HUDEP-2 (cell line): Measurements from ENCODE around the gene NMRK1.
A peak's percentile ranks its signal among the peaks of the same experiment; 100 is the strongest.

Source experiments
- DNase-seq, 76 experiments: peaks; one replicate each; lab custom pipeline; 2025; ENCODE audit not compliant: unreplicated experiment in 76 of 76; lab: John Stamatoyannopoulos, UW

The NMRK1 gene

DNA sequence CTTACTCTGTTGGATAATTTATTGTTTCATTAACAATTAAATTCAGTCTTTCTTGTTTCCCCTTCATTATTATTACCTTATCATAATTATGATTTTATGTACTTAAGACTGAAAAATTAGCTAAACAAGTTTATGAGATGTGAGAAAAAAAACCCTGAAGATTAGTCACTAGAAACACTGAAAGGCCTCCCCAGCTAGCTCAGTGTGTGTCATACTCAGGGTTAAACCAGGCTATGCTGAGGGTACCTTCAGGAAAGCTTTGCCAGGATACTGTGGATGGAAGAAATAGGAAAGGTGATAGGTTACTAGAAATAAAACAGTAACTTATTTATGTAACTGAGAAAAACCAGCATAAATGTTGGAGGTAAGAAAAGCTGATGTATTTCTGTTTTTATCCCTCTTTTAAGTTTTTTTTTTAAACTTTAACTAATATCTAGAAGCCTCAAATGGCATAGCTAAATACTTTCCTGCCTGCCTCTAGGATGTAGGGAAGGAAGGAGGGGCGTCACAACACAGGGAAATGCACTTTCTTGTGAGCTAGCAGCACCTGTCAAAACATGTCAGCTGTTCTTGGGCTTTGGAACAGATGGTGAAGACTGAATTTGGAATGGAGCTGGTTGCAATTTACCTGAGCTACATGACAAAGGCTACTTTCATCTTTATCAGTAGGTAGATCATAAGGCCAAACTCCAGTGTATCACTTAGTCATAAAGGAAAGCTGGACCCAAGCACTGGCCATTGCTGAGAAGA is 24.2 kb downstream of the NMRK1 start:
- DNase-seq: no peak

DNA sequence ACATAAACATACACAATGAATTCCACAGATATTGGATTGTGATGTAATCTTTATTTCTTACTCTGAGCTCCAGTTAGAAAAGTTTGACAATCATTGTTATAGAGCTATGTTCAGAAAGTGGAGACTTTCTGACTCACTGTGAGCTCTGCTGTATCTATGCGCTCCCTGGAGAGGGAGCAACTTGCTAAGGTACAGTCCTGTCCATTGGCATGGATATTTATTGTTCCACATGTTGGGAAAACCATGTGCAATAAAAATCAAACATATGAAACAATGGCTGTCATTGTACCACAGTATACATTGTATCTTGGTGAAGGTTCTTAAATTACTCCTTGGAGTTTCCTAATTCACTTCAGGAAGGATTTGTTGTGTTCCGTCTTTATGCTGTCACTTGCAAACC is 26.8 kb downstream of the NMRK1 start:
- DNase-seq: no peak

DNA sequence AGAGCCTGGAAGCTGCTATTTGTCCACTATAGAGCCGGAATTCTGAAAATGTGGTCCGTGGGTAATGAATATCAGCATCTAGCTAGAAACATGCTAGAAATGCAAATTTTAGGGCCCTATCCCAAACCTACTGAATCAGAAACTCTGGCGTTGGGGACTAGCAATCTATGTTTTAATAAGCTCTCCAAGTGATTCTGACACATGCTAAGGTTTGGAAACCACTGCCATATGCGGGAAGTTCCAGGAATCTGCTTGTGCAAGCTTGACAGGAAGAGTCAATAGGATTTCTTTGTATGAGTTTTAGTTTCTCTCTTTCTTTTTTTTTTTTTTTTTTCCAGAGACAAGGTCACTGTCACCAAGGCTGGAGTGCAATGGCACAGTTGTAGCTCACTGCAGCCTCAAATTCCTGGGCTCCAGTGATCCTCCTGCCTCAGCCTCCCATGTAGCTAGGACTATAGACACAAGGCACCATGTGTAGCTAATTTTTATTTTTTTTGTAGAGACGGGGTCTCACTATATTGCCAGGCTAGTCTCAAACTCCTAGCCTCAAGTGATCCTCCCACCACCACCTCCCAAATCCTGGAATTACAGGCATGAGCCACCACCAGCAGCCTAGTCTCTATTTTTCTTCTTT is 33.5 kb downstream of the NMRK1 start:
- no peak for DNase-seq

DNA sequence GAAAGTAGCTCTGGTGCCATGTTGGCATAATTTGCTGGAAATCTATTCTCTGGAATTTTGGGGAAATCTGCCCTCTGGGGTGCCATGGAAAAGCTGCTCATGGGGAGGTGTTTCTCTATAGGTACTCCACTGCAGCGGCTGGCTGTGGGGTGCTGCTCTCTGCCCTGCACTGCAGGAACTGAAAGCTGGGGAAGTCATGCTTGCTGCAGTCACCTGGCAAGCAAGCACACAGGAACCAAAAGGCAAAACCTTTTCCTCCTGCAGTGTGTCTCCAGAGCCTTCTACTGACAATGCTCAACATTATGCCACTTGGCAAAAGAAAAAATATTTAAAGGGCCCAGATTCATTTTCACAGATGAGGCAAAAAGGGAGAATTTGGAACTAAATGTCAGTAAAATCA is 34.1 kb downstream of the NMRK1 start:
- DNase-seq: no peak

DNA sequence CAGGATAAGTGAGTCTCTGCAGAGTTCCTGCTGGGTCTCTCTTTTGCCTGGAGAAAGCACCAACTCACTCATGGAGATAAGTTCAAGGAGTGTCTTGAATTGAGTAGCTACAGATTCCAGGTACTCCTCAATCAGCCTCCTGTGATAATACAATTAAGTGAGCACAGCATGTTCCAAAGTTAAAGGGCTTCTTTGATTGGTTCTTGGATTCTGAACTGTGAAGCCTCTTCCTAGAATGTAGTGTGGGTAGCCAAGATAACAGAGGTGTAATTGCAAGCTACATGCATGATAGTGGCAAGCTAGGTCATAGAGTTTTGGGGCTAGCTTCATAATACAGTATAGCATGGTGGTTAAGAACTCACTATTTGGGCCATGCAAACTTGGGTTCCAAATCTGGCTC is 36.7 kb downstream of the NMRK1 start:
- peak in 54 of 76 experiments; percentile 6 to 97 (median 73) for DNase-seq

DNA sequence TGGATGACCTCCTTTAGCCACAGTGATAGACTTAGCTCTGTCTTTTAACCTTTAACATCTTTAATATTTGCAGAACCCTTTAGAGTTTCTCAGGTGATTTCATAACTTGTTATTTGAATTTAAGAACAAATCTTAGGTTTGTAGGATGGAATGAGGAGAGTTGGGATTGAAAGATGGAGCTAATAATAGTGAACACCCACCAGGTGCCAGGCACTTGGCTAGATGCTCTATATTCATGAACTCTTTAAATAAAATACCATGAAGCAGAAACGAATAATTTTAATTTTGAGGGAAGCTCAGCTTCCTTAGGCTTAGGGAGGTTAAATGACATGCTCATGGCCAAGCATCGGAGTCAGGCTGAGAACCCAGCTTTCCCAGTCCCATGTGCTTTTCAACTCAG is 40.4 kb downstream of the NMRK1 start:
- DNase-seq: no peak

DNA sequence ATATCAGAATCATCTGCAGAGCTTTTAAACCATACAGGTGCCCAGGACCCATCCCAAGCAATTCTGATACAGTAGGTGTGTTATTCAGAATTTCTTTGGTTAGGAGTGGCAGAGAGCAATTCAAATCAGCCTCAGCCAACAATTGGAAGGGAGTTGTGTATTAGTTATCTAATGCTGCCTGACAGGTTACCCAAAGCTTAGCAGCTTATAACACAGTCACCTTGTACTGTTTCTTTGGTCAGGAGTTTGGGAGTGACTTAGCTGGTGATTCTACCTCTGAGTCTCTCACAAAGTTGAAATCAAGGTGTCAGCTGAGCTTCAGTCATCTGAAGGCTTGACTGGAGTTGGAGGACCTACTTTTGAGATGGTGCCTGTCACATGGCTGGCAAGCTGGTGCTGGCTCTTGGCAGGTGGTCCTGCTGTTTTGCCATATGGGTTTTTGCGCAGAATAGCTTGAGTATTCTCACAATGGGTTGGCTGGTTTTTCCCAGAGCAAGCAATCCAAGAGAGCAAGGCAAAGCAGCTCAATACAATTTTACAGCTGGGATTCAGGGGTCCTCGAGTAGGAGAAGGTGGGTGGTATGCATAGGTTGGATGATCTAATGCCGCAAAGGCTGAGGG is 41.1 kb downstream of the NMRK1 start:
- no peak for DNase-seq

DNA sequence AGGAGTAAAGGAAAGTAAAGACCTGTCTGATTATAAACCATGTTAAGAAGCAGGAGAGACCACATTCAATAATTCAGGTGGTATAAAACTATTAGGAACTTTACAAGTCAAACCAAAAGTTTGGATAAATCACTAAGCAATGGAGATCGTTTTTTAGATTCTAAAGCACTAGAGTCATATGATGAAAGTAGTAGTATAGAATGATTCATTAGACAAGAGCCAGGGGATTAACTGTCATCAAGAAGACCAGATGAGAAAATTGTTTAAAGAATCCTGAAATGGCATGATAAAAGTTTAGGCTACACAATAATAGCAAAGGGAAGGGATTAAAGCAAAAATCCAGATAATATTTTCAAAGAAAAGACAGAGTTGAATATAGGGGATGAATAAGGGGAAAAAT is 46.9 kb downstream of the NMRK1 start:
- no peak for DNase-seq

DNA sequence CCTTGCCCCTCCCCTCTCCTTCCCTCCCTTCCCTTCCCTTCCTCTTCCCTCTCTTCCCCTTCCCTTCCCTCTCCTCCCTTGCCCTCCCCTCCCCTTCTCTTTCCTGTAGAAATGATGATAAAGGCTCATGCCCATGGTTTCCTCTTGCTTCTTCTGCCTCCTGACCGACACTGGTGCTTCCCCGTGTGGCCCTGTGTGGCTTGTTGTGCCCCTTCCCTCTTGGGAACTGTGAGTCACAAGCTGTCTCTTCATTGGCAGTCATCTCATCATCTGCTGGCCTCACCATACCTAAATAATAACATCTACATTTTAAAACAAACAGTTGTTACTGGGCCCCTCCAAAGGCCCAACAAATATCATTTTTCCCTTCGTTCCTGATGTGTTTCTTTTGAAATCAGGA is 48.2 kb downstream of the NMRK1 start:
- no peak for DNase-seq

DNA sequence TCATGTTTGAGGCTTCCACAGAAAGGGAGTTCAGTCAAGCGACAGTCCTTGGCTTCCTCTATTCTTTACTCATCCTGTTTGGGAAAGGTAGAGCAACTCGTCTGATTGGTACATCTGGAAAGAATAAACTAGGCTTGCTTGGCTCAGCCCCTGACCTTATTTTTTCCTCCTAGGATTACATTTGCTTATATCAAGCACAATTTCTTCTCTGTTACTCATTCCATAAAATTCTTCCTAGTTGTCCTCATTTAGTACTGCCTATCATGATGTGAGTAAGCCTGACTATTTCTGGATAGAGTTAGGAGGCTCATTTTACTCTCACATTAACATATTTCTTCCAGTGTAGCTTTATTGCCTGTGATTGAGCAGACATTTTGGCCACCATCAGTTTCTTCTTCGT is 48.9 kb downstream of the NMRK1 start:
- DNase-seq: no peak

DNA sequence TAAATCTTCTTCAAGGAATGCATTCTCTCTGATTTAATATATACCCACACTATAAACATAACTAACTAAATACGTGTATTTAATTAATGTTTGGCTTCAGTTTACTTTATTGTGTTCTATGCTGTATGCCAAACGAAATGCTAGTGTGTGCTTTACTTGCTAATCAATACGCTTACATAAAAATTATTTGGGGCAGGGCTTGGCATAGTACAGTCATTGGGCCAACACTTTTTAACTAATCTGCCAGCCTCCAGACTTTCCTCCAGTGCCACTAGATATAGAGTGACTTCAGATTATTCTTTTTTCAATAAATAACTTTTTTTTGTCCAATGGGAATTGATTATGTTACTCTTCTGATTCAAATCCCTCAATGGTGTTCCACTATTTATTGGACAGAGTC is 51.2 kb downstream of the NMRK1 start:
- no peak for DNase-seq

DNA sequence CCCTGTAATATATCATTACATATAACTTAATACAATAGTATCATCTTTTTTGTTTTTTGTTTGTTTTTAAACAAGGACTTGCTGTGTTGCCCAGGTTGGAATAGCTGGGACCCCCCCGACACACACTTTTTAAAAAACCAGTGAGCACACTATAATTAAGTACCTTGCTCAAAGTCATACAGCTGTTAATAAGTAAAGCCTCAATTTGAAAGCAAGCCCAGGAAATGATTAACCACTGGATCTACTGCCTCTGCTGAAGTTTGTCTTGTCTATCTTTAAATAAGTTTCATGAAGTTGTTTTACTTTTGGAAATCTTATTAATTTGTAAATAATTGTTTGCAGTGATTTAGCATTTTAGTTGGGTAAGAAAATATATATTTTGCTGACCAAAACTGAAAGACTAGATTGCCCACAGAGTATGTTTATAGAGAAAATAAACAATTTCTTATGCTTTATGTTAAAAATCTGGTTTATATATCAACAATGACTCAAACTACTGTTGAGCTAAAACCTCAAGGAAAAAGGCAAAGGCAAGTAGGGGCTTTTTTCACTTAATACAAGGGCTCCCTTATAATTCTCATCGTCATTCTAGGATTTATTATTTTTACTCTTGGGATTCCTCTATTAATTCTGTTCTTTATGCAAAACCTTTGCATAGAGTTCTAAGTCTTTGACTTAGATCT is 54.0 kb downstream of the NMRK1 start:
- DNase-seq: no peak

DNA sequence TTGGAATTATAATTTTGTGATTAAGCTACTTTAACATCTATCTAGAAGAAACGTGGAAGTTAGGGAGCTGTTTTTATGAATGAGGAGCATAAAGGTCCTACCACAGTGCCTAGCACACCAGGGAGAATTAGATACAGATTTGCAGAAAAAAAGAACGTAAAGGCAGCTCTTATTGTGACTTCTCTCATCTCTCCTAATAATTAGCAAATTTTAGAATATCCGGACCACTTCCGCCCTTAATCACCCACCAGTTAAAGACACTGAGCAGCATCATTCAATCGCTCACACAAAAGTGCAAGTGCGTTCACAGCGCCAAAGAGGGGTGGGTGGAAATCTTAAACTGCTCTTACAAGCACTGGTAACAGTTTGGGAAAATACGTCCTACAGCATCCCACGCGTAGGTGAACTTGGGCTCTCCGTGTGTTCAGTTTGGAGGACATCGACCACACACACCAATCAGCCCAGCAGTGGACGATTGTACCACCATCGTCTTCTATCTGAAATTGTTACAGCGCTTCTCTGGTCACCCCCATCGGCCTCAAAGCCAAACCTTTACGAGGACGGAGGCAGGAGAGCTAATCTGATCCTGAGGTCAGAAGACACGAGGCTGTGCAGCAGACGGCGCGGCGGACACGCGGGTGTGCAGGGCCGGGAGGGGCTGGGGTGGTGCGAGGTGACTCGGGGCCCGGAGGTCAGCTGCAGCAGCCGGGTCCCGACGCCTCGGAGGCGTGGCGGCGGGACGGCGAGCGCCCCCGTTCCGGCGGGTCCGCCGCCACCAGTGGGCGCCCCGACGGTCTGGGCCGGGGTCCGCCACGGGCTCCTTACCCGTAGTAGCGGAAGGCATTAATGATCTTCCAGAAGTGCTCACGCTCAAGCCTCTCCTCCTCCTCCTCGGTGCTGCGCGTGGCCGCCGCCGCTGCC is 60.5 kb downstream of the NMRK1 start:
- DNase-seq: peak in 74 of 76 experiments; percentile 19 to 81 (median 65)

DNA sequence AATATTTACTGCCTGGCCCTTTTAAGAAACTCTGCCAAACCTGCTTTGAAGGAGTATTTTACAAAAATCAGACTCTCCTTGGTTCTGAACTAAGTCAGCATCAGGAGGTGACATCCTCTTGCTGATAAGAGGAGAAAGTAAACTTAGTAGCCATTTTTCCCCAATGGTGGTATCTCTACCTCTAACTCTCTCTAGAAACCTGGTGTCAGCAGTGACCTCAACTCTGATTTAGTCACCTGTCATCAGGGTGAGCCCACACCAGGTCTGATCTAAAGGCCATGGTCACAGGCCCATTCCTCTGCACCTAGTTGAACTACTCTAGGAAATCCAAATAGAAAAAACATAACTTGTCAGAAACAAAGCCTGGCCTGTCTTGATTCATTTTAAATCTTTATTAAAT is 64.1 kb downstream of the NMRK1 start:
- DNase-seq: no peak

DNA sequence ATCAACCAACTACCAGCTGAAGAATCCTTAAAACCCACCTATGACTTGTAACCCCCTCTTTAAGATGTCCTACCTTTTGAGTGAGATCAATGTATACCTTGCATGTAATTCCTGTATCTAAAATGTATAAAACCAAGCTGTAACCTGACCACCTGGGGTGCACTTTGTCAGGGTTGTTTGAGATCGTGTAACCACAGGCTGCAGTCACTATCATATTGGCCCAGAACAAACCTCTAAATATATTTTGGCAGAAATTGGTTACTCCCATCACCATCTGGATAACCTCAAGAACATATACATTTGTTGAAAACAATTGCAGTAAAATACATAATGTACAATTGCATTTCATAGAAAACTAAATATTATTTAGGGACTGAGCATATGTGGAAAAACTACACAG is 68.3 kb downstream of the NMRK1 start:
- DNase-seq: peak in 8 of 76 experiments; percentile 2 to 48 (median 18)

DNA sequence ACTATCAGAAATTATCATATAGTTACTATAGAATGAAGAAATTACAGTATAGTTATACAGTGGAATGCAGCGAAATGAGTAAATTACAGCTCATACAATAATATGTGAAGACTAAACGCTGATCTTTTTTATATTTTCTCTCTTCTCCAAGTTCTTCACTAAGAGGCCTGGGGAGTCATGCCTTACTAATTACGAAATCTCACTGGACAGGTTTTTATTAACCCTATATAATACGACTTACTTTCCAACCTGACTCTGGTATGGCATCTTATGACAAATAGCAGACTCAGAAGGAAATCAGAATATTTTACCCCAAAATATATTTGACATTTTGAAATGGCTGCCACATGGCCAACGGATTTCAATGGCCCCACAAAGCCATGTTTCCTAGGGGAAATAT is 68.9 kb downstream of the NMRK1 start:
- DNase-seq: no peak

DNA sequence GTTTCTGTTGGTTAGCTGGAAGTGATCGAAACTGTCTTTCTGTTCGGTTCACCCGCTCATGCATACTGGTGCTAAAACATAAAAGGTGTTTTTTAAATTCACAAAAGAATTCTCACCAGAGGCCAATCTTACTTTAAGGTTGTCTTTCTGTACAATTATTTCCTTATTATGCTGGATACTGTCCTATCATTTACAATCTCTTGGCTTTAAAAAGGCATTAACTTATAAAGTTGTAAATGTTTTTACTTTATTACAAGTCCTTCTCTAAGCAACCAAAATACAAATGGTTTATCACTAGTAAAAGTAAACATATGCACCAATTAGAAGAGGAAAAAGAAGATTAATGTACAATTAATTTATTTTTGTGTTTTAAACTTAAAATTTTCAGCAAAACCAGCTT is 70.6 kb downstream of the NMRK1 start:
- DNase-seq: no peak

DNA sequence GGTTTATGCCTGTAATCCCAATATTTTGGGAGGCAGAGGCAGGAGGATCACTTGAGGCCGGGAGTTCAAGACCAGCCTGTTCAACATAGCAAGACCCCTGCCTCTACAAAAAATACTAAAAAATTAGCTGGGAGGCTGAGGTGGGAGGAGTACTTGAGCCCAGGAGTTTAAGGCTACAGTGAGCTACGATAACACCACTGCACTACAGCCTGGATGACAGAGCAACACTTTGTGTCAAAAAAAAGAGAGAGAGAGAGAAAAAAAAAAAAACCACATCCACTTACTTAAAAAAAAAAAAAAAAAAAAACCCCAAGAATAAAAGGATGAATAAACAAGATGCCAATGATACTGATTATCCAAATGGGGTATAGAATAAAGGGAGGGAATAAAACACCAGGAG is 74.2 kb downstream of the NMRK1 start:
- no peak for DNase-seq
